ENCODE data around the gene SNX22. TPM values are rescaled to one million over a fixed set of nuclear protein-coding genes. Genes with fewer than 3 reads are reported as not detected.

The SNX22 gene
- total RNA-seq, 5 donors from 2014 or later (not counting 1 experiment from before 2014, with no cell fraction given) = 0.58 to 3.7 (median 1.4) TPM

- DNase-seq (peak in 1 of 35 experiments; percentile 18), ATAC-seq (replicated peaks in 1 of 4) (peak in 3 of 4 experiments; percentile 23 to 48 (median 38))
- peaks cover 48% of the 10 kb centered on the region for H3K36me3 Mint-ChIP-seq
- ChIA-PET POLR2A (no interaction called here), CTCF (no interaction called here)
- Histone ChIP-seq H3K4me3 (ENCODE audit: control insufficient read depth in 1 of 2, extremely low read depth in 1 of 2, low read length in 1 of 2) (no peak overlapping the region), H3K36me3 (ENCODE audit: control insufficient read depth in 2 of 2, extremely low read depth in 1 of 2, insufficient read depth in 1 of 2, low read length in 1 of 2) (peaks cover 23 to 69% of the 10 kb centered on the region in 2 donors), H3K4me1 (ENCODE audit: control insufficient read depth in 1 of 2, extremely low read depth in 1 of 2, insufficient read depth in 2 of 2, low read length in 2 of 2) (no peaks in the 10 kb centered on the region), H3K9me3 (no peaks in the 10 kb centered on the region), H3K27ac (ENCODE audit: low read length) (no peak overlapping the region), H3K27me3 (replicated peaks in 1 of 2; ENCODE audit: control insufficient read depth in 2 of 2, extremely low read depth in 1 of 2, insufficient read depth in 2 of 2, low read length in 1 of 2) (no peaks in the 10 kb centered on the region)
- no peak overlapping the region for H3K27ac Mint-ChIP-seq
- H3K4me1 Mint-ChIP-seq = no peaks in the 10 kb centered on the region
- 85% methylated on average over 6 of the region's 8 CpGs for WGBS (ENCODE audit: insufficient coverage)
- no peak overlapping the region for H3K4me3 Mint-ChIP-seq
- no peaks in the 10 kb centered on the region for H3K27me3 Mint-ChIP-seq
- no peaks in the 10 kb centered on the region for H3K9me3 Mint-ChIP-seq
These were observed 14.2 kb upstream of the SNX22 start for GRCh38 chr15:64137226-64137833.

- Histone ChIP-seq H3K36me3 (ENCODE audit: control insufficient read depth in 2 of 2, extremely low read depth in 1 of 2, insufficient read depth in 1 of 2, low read length in 1 of 2) (peaks cover 18 to 68% of the 10 kb centered on the region in 2 donors), H3K4me1 (ENCODE audit: control insufficient read depth in 1 of 2, extremely low read depth in 1 of 2, insufficient read depth in 2 of 2, low read length in 2 of 2) (no peaks in the 10 kb centered on the region), H3K27me3 (replicated peaks in 1 of 2; ENCODE audit: control insufficient read depth in 2 of 2, extremely low read depth in 1 of 2, insufficient read depth in 2 of 2, low read length in 1 of 2) (no peaks in the 10 kb centered on the region), H3K4me3 (ENCODE audit: control insufficient read depth in 1 of 2, extremely low read depth in 1 of 2, low read length in 1 of 2) (no peak overlapping the region), H3K27ac (ENCODE audit: low read length) (no peak overlapping the region), H3K9me3 (no peaks in the 10 kb centered on the region)
- Mint-ChIP-seq H3K4me1 (no peaks in the 10 kb centered on the region), H3K27me3 (no peaks in the 10 kb centered on the region), H3K27ac (no peak overlapping the region), H3K36me3 (peaks cover 44% of the 10 kb centered on the region), H3K9me3 (no peaks in the 10 kb centered on the region), H3K4me3 (no peak overlapping the region)
- DNase-seq = no peak
- POLR2A ChIA-PET = interaction anchor here in 1 of 2 donors (0.7 kb wide), 1 partner anchor 1440 kb away, joined by 5 read pairs; no protein-coding TSS in a partner anchor
- no peak for ATAC-seq (replicated peaks in 1 of 4)
- WGBS (ENCODE audit: insufficient coverage) = 96% methylated on average over 2 of the region's 4 CpGs
- CTCF ChIA-PET = interaction anchor here (0.5 to 0.8 kb wide), 3 partner anchors 11 to 387 kb away, joined by 3 to 4 read pairs (median 3); no protein-coding TSS in a partner anchor
These were observed 13.1 kb upstream of the SNX22 start for GRCh38 chr15:64138331-64138941.

GRCh38 chr15:64141798-64142512 lies 9.6 kb upstream of the SNX22 start:
- Histone ChIP-seq H3K27ac (ENCODE audit: low read length) (no peak overlapping the region), H3K9me3 (no peaks in the 10 kb centered on the region), H3K4me1 (ENCODE audit: control insufficient read depth in 1 of 2, extremely low read depth in 1 of 2, insufficient read depth in 2 of 2, low read length in 2 of 2) (no peaks in the 10 kb centered on the region), H3K4me3 (ENCODE audit: control insufficient read depth in 1 of 2, extremely low read depth in 1 of 2, low read length in 1 of 2) (no peak overlapping the region), H3K27me3 (replicated peaks in 1 of 2; ENCODE audit: control insufficient read depth in 2 of 2, extremely low read depth in 1 of 2, insufficient read depth in 2 of 2, low read length in 1 of 2) (no peaks in the 10 kb centered on the region), H3K36me3 (ENCODE audit: control insufficient read depth in 2 of 2, extremely low read depth in 1 of 2, insufficient read depth in 1 of 2, low read length in 1 of 2) (peaks cover 21 to 54% of the 10 kb centered on the region in 2 donors)
- ATAC-seq (replicated peaks in 1 of 4) (no peak), DNase-seq (no peak)
- peaks cover 39% of the 10 kb centered on the region for H3K36me3 Mint-ChIP-seq
- ChIA-PET POLR2A (interaction anchor here (0.5 to 0.7 kb wide), 2 partner anchors 751 to 868 kb away, joined by 3 read pairs; no protein-coding TSS in a partner anchor), CTCF (no interaction called here)
- no peaks in the 10 kb centered on the region for H3K27me3 Mint-ChIP-seq
- no peaks in the 10 kb centered on the region for H3K9me3 Mint-ChIP-seq
- WGBS (ENCODE audit: insufficient coverage) = 100% methylated on average over 5 of the region's 8 CpGs
- H3K4me1 Mint-ChIP-seq = no peaks in the 10 kb centered on the region
- no peak overlapping the region for H3K4me3 Mint-ChIP-seq
- peak overlapping the region in 1 of 2 donors; percentile 23 for H3K27ac Mint-ChIP-seq

- H3K4me1 ChIP-seq (ENCODE audit: control insufficient read depth in 1 of 2, extremely low read depth in 1 of 2, insufficient read depth in 2 of 2, low read length in 2 of 2) = no peaks in the 10 kb centered on the region
- Mint-ChIP-seq H3K4me1 (no peaks in the 10 kb centered on the region), H3K27ac (no peak overlapping the region), H3K27me3 (no peaks in the 10 kb centered on the region), H3K9me3 (no peaks in the 10 kb centered on the region), H3K4me3 (no peak overlapping the region), H3K36me3 (peaks cover 29% of the 10 kb centered on the region)
- H3K36me3 ChIP-seq (ENCODE audit: control insufficient read depth in 2 of 2, extremely low read depth in 1 of 2, insufficient read depth in 1 of 2, low read length in 1 of 2) = peaks cover 14 to 41% of the 10 kb centered on the region in 2 donors
- DNase-seq = no peak
- WGBS (ENCODE audit: insufficient coverage) = 100% methylated on average over 2 of the region's 6 CpGs
- ChIA-PET CTCF (interaction anchor here in 1 of 2 donors (0.6 to 1.1 kb wide), 2 partner anchors 10 to 168 kb away, joined by 5 to 6 read pairs; no protein-coding TSS in a partner anchor), POLR2A (interaction anchor here in 1 of 2 donors (0.5 kb wide), 1 partner anchor 41 kb away, joined by 3 read pairs; no protein-coding TSS in a partner anchor)
- H3K9me3 ChIP-seq = no peaks in the 10 kb centered on the region
- no peak overlapping the region for H3K27ac ChIP-seq (ENCODE audit: low read length)
- ATAC-seq (replicated peaks in 1 of 4) = no peak
- H3K27me3 ChIP-seq (replicated peaks in 1 of 2; ENCODE audit: control insufficient read depth in 2 of 2, extremely low read depth in 1 of 2, insufficient read depth in 2 of 2, low read length in 1 of 2) = no peaks in the 10 kb centered on the region
- H3K4me3 ChIP-seq (ENCODE audit: control insufficient read depth in 1 of 2, extremely low read depth in 1 of 2, low read length in 1 of 2) = no peak overlapping the region
These were observed 8.3 kb upstream of the SNX22 start for GRCh38 chr15:64143276-64143675.

- Mint-ChIP-seq H3K27ac (no peak overlapping the region), H3K4me1 (peaks cover under 1 to 2% (median 2%) of the 10 kb centered on the region in 3 donors)
- CTCF ChIA-PET = interaction anchor here in 1 of 2 donors (1.1 kb wide), 1 partner anchor 9 kb away, joined by 5 read pairs; no protein-coding TSS in a partner anchor
These were observed 7.4 kb upstream of the SNX22 start for GRCh38 chr15:64144192-64144564.

GRCh38 chr15:64144565-64145281 lies 6.8 kb upstream of the SNX22 start:
- Histone ChIP-seq H3K4me1 (ENCODE audit: control insufficient read depth in 1 of 2, extremely low read depth in 1 of 2, insufficient read depth in 2 of 2, low read length in 2 of 2) (peaks cover 0 to 4% of the 10 kb centered on the region in 2 experiments), H3K9me3 (no peaks in the 10 kb centered on the region), H3K27ac (ENCODE audit: low read length) (no peak overlapping the region), H3K4me3 (ENCODE audit: control insufficient read depth in 1 of 2, extremely low read depth in 1 of 2, low read length in 1 of 2) (no peak overlapping the region), H3K27me3 (replicated peaks in 1 of 2; ENCODE audit: control insufficient read depth in 2 of 2, extremely low read depth in 1 of 2, insufficient read depth in 2 of 2, low read length in 1 of 2) (peaks cover 0 to under 1% of the 10 kb centered on the region in 2 experiments), H3K36me3 (ENCODE audit: control insufficient read depth in 2 of 2, extremely low read depth in 1 of 2, insufficient read depth in 1 of 2, low read length in 1 of 2) (peaks cover 14 to 35% of the 10 kb centered on the region in 2 donors)
- peak in 1 of 4 experiments; percentile 36 for ATAC-seq (replicated peaks in 1 of 4)
- 97% methylated on average over 14 of the region's 14 CpGs for WGBS (ENCODE audit: insufficient coverage)
- ChIA-PET POLR2A (no interaction called here), CTCF (interaction anchor here in 1 of 2 donors (0.6 kb wide), 1 partner anchor 9 kb away, joined by 3 read pairs; no protein-coding TSS in a partner anchor)
- Mint-ChIP-seq H3K4me1 (peaks cover 6 to 7% (median 6%) of the 10 kb centered on the region in 3 donors), H3K36me3 (peaks cover 28% of the 10 kb centered on the region), H3K27me3 (no peaks in the 10 kb centered on the region), H3K9me3 (no peaks in the 10 kb centered on the region), H3K4me3 (no peak overlapping the region), H3K27ac (no peak overlapping the region)
- no peak for DNase-seq

More at GRCh38 chr15:64144192-64144564, 7.4 kb upstream of the SNX22 start:
- H3K36me3 ChIP-seq (ENCODE audit: control insufficient read depth in 2 of 2, extremely low read depth in 1 of 2, insufficient read depth in 1 of 2, low read length in 1 of 2) = peaks cover 14 to 35% of the 10 kb centered on the region in 2 donors
- no peaks in the 10 kb centered on the region for H3K27me3 ChIP-seq (replicated peaks in 1 of 2; ENCODE audit: control insufficient read depth in 2 of 2, extremely low read depth in 1 of 2, insufficient read depth in 2 of 2, low read length in 1 of 2)
- Mint-ChIP-seq H3K27me3 (no peaks in the 10 kb centered on the region), H3K4me3 (no peak overlapping the region), H3K36me3 (peaks cover 28% of the 10 kb centered on the region), H3K9me3 (no peaks in the 10 kb centered on the region)
- H3K4me1 ChIP-seq (ENCODE audit: control insufficient read depth in 1 of 2, extremely low read depth in 1 of 2, insufficient read depth in 2 of 2, low read length in 2 of 2) = no peaks in the 10 kb centered on the region
- POLR2A ChIA-PET = no interaction called here
- 80% methylated on average over 6 of the region's 8 CpGs for WGBS (ENCODE audit: insufficient coverage)
- no peak overlapping the region for H3K27ac ChIP-seq (ENCODE audit: low read length)
- no peak for ATAC-seq (replicated peaks in 1 of 4)
- no peaks in the 10 kb centered on the region for H3K9me3 ChIP-seq
- DNase-seq = no peak
- no peak overlapping the region for H3K4me3 ChIP-seq (ENCODE audit: control insufficient read depth in 1 of 2, extremely low read depth in 1 of 2, low read length in 1 of 2)
